Spleen (tissue), 11 donors: ENCODE measurements around the gene KRTAP4-5. TPM values are rescaled to one million over a fixed set of nuclear protein-coding genes. Genes with fewer than 3 reads are reported as not detected.
"Not testable (repeated sequence)": the region's sequence is repeated elsewhere in the genome, so short reads cannot be mapped to it uniquely, and the experiment has no call there.

Source experiments
- DNase-seq: peaks from one replicate; pipeline ENCODE4 v3.0.0-alpha.2; 2020
- H3K27ac ChIP-seq, 8 donors: fragments of 200-600 bp; sonication (generic) in 7 of 8; 1 replicate in 4 of 8; 2 replicates in 4 of 8; pipeline versions ENCODE4 v1.5.0 to v1.8.0; 2016 to 2021; ENCODE audit warnings: inconsistent platforms in 4 of 8, mild to moderate bottlenecking in 4 of 8, moderate library complexity in 1 of 8
- H3K27me3 ChIP-seq, 7 donors: fragments of 200-600 bp; sonication (generic) in 6 of 7; replicated peaks in 1 of 7; 1 replicate in 4 of 7; 2 replicates in 3 of 7; pipeline versions ENCODE4 v1.5.0 to v1.8.0; 2016 to 2021; ENCODE audit warnings: inconsistent platforms in 3 of 7, mild to moderate bottlenecking in 1 of 7
- H3K36me3 ChIP-seq, 6 donors: fragments of 200-600 bp; sonication (generic) in 5 of 6; 1 replicate in 4 of 6; 2 replicates in 2 of 6; pipeline versions ENCODE4 v1.5.0 to v1.8.0; 2016 to 2021; ENCODE audit warnings: inconsistent platforms in 2 of 6
- H3K4me1 ChIP-seq, 6 donors: fragments of 200-600 bp; sonication (generic) in 5 of 6; 1 replicate in 3 of 6; 2 replicates in 3 of 6; pipeline versions ENCODE4 v1.5.0 to v1.8.0; 2016 to 2021; ENCODE audit warnings: inconsistent platforms in 3 of 6
- H3K4me3 ChIP-seq, 8 donors: fragments of 200-600 bp; sonication (generic) in 7 of 8; 1 replicate in 4 of 8; 2 replicates in 4 of 8; pipeline versions ENCODE4 v1.5.0 to v1.8.0; 2016 to 2021; ENCODE audit warnings: inconsistent platforms in 4 of 8, mild to moderate bottlenecking in 4 of 8, moderate library complexity in 2 of 8
- H3K9me3 ChIP-seq, 8 donors: fragments of 200-600 bp; sonication (generic) in 7 of 8; 1 replicate in 4 of 8; 2 replicates in 4 of 8; pipeline versions ENCODE4 v1.5.0 to v1.8.0; 2016 to 2021; ENCODE audit warnings: inconsistent platforms in 4 of 8
- POLR2A ChIP-seq, 3 donors: fragments of 450-650 bp; IDR thresholded peaks; one replicate each; pipeline ENCODE4 v1.5.1; 2017; ENCODE audit warnings: antibody characterized with exemption in 3 of 3, mild to moderate bottlenecking in 1 of 3
- POLR2AphosphoS5 ChIP-seq, 3 donors: sonication (generic); formaldehyde crosslinking; IDR thresholded peaks; one replicate each; pipeline ENCODE4 v1.5.1; 2017; ENCODE audit warnings: antibody characterized with exemption in 3 of 3
- WGBS, 5 donors: extraction: QIAGEN DNeasy Blood & Tissue Kit in 3 of 5; methylation state at CpG; one replicate each; pipeline versions ENCODE4 v1.1.5 to v1.1.7; 2013 to 2018; 5-methylcytosine and 5-hydroxymethylcytosine counted together
- intact Hi-C: fragments of 100-400 bp; cut with DNase I; formaldehyde crosslinking; loops from one replicate; pipeline ENCODE4 v1.15.0; 2023; ENCODE audit warnings: low total_unique reads
- polyA plus RNA-seq, 3 donors: library from polyadenylated mRNA; stranded (reverse); fragments of 200-250 nt; gene quantifications; one replicate each; pipeline ENCODE4 v1.2.1, GENCODE V29; 2013
- total RNA-seq, 7 donors: library from RNA; depleted of rRNA in 3 of 7; stranded (reverse); fragments of >200 nt in 3 of 7; fragmentation: NEBNext Ultra II Directional in 4 of 7; extraction: Animal tissue kit (Norgen Biotek cat#: 25700) in 4 of 7; gene quantifications; one replicate each; pipeline versions ENCODE4 v1.1.0 to v1.2.1, GENCODE V29; 2016 to 2021
- TF ChIP-seq, protein P1 (sequence below), 11 experiments: fragments of 200-600 bp in 7 of 11; fragments of 450-650 bp in 4 of 11; sonication (generic) in 4 of 11; IDR thresholded peaks in 8 of 11; conservative IDR thresholded peaks in 3 of 11; 1 replicate in 7 of 11; 2 replicates in 4 of 11; pipeline versions ENCODE4 v1.4.0 to v1.8.0; 2016 to 2021; ENCODE audit warnings: antibody characterized with exemption in 11 of 11, inconsistent platforms in 4 of 11, mild to moderate bottlenecking in 1 of 11
- donor health status: healthy with polysubstance abuse.
- donor health status: DM: no; HTN: no; CAD: no; lungs with moderate emphysema.
- donor health status: DM: no; HTN: no; CAD: no.
- donor health status: Bipolar disorder and iron deficiency.
- donor health status: healthy.
- donor health status: DM: no; HTN: no; CAD: no.
- donor health status: DM: yes; HTN: yes; CAD: no.

The KRTAP4-5 gene
- total and polyA plus RNA-seq, 10 donors: not detected

DNA sequence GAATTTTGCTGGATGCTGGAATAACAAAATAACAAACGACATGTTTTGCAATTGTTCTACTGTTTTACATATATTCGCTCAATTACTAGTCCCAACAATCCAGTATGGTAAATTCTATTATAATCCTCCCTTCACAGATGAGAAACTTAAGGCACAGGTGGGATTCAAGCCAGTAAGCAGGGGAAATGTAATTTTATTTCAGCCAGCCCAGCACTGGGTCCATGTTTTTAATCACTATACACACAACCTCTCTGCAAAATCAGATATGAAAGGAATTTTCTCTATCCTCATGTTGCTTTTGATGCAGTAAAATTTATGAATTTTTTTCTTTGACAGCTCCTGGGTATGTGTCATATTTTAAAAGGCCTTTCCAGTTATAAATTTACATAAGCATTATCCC lies 4.4 kb downstream of the KRTAP4-5 start:
- Histone ChIP-seq H3K27me3 (peaks cover 0 to 4% (median 0%) of the 10 kb centered on the region in 7 donors), H3K4me1 (no peaks in the 10 kb centered on the region), H3K9me3 (peaks cover 0 to 40% (median 26%) of the 10 kb centered on the region in 8 donors), H3K4me3 (no peak overlapping the region), H3K36me3 (no peaks in the 10 kb centered on the region), H3K27ac (no peak overlapping the region)
- DNase-seq: no peak
- WGBS, 5 donors: 87 to 95% (median 94%) methylated on average over 2 of the region's 2 CpGs
- TF ChIP-seq POLR2AphosphoS5 (IDR thresholded peaks at IDR 0.05) (no peak), POLR2A (IDR thresholded peaks at IDR 0.05) (no peak)
- TF ChIP-seq, protein P1, sequence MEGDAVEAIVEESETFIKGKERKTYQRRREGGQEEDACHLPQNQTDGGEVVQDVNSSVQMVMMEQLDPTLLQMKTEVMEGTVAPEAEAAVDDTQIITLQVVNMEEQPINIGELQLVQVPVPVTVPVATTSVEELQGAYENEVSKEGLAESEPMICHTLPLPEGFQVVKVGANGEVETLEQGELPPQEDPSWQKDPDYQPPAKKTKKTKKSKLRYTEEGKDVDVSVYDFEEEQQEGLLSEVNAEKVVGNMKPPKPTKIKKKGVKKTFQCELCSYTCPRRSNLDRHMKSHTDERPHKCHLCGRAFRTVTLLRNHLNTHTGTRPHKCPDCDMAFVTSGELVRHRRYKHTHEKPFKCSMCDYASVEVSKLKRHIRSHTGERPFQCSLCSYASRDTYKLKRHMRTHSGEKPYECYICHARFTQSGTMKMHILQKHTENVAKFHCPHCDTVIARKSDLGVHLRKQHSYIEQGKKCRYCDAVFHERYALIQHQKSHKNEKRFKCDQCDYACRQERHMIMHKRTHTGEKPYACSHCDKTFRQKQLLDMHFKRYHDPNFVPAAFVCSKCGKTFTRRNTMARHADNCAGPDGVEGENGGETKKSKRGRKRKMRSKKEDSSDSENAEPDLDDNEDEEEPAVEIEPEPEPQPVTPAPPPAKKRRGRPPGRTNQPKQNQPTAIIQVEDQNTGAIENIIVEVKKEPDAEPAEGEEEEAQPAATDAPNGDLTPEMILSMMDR (IDR thresholded peaks at IDR 0.05 in 8 of 11, conservative IDR thresholded peaks at IDR 0.05 in 3 of 11): no peak
- intact Hi-C loops: no loop called here

DNA sequence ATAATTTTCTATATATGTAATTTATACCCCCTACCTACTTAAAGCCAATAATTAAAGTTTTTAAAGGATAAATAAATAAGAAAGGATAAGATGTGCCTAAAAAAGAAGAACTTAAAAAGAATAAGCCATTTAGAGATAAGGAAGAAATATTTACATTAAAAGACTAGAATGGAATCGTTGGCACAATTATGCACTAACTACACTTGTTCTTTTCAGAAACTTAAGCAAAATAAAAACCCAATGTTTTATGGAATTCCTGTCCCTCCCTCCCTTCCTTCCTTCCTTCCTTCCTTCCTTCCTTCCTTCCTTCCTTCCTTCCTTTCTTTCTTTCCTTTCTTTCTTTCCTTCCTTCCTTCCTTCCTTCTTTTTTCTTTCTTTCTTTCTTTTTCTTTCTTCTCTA lies 4.8 kb downstream of the KRTAP4-5 start:
- H3K9me3 ChIP-seq: peaks cover 0 to 45% (median 30%) of the 10 kb centered on the region in 8 donors
- no peak for TF ChIP-seq POLR2AphosphoS5 (IDR thresholded peaks at IDR 0.05)
- no peak for TF ChIP-seq POLR2A (IDR thresholded peaks at IDR 0.05)
- TF ChIP-seq, protein P1 (IDR thresholded peaks at IDR 0.05 in 8 of 11, conservative IDR thresholded peaks at IDR 0.05 in 3 of 11): no peak
- intact Hi-C loops: no loop called here
- H3K36me3 ChIP-seq: no peaks in the 10 kb centered on the region
- peaks cover 0 to 7% (median 0%) of the 10 kb centered on the region in 7 donors for H3K27me3 ChIP-seq
- H3K4me1 ChIP-seq: no peaks in the 10 kb centered on the region
- no peak overlapping the region for H3K4me3 ChIP-seq
- no peak for DNase-seq
- 79 to 95% (median 95%) methylated on average over 1 of the region's 1 CpG for WGBS, 5 donors
- no peak overlapping the region for H3K27ac ChIP-seq

DNA sequence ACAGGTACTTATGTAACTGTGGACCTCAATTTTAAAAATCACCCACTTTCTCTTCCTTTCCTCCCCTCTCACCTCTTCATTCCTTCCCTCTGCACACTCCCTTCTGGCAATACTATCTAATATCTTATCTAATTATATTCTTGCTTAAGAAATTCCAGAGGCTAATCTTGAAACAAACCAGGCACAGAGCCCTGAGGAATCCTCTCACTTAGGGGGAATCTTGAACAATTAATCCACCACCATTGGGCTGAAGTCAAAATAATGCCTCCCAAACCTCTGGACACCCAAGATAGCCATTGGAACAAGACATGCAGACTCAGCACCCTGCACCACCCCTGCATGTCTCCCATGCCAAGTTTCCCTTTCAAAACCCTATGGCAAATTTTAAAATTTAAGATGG lies 8.3 kb downstream of the KRTAP4-5 start:
- Histone ChIP-seq H3K36me3 (no peaks in the 10 kb centered on the region), H3K4me3 (no peak overlapping the region), H3K27me3 (peaks cover 0 to 7% (median 0%) of the 10 kb centered on the region in 7 donors), H3K9me3 (peaks cover 0 to 49% (median 35%) of the 10 kb centered on the region in 8 donors), H3K4me1 (no peaks in the 10 kb centered on the region), H3K27ac (no peak overlapping the region)
- intact Hi-C loops: no loop called here
- TF ChIP-seq, protein P1 (IDR thresholded peaks at IDR 0.05 in 8 of 11, conservative IDR thresholded peaks at IDR 0.05 in 3 of 11): no peak
- TF ChIP-seq POLR2AphosphoS5 (IDR thresholded peaks at IDR 0.05) (no peak), POLR2A (IDR thresholded peaks at IDR 0.05) (no peak)
- no peak for DNase-seq

DNA sequence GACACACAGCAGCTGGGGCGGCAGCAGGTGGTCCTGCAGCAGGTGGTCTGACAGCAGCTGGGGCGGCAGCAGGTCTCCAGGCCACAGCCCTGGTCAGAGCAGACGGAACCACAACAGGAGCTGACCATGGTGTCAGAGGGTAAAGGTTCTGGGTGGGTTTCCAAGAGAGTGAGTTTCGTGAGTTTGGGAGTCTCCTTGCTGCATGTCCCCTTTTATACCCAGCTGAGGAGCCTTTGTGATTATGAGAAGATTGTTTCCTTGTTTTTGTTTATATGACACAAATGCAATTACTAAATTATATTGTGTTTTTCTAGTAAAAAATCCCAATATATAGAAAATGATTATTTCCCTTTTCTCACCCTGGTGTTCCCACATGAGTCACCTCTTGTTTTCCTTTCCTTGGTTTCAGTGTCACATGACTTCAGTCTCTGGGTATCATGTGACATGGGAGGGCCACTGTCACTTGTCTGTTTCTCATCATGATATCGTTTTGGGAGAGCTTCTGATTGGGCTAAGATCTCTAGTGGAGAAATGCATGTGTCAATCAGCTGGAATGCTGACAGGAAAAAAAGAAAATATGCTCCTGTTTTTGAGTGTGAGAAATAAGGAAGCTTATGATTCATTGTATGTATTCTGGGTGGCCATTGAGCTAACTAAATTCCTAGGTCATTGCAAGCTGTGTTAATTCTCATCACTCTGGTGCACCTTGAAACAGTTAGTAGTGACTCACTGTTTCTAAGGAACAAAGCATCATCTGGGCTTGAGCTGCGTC lies 9.1 kb downstream of the KRTAP4-5 start, which contains the start of gene KRTAP4-6:
KRTAP4-6 (minus strand) TSS at position 185 of the 772 bp plus-strand sequence; CDS start at position 128, 57 bp downstream.
- Histone ChIP-seq H3K9me3 (peaks cover 0 to 49% (median 35%) of the 10 kb centered on the region in 8 donors), H3K27me3 (peaks cover 0 to 7% (median 0%) of the 10 kb centered on the region in 7 donors), H3K27ac (no peak within 1 kb of the TSS), H3K4me3 (no peak within 1 kb of the TSS), H3K36me3 (no peaks in the 10 kb centered on the region), H3K4me1 (no peaks in the 10 kb centered on the region)
- no peak for DNase-seq
- whole genome bisulfite sequencing, 5 donors: 83 to 92% (median 86%) methylated on average over 6 of the region's 6 CpGs
- intact Hi-C loops: no loop called here
- TF ChIP-seq POLR2A (IDR thresholded peaks at IDR 0.05): no peak
- TF ChIP-seq, protein P1 (IDR thresholded peaks at IDR 0.05 in 8 of 11, conservative IDR thresholded peaks at IDR 0.05 in 3 of 11): no peak
- no peak for TF ChIP-seq POLR2AphosphoS5 (IDR thresholded peaks at IDR 0.05)

DNA sequence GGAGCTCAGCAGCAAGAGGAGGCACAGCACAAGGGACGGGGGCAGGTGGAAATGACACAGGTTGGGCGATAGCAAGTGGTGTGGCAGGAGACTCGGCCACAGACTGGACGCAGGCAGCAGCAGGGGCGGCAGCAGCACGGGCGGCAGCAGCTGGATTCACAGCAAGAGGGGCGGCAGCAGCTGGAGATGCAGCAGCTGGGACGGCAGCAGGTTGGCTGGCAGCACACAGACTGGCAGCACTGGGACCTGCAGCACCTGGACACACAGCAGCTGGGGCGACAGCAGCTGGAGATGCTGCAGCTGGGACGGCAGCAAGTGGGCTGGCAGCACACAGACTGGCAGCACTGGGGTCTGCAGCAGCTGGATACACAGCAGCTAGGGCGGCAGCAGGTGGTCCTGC lies 9.8 kb downstream of the KRTAP4-5 start:
- peaks cover 0 to 49% (median 35%) of the 10 kb centered on the region in 8 donors for H3K9me3 ChIP-seq
- H3K4me3 ChIP-seq, H3K27me3 ChIP-seq, DNase-seq, intact Hi-C loops, H3K4me1 ChIP-seq, H3K36me3 ChIP-seq, H3K27ac ChIP-seq: not testable (repeated sequence)
- 88 to 95% (median 89%) methylated on average over 11 to 12 of the region's 12 CpGs for WGBS, 5 donors
